GM18505 (cell line): ENCODE data around the gene DST.

ENCODE experiments used
- ATAC-seq: cut with Tn5 transposase; IDR thresholded peaks from one replicate; pipeline ENCODE4 v1.9.1; 2021; ENCODE audit not compliant: unreplicated experiment
- POLR2A ChIP-seq: IDR thresholded peaks from 4 replicates; pipeline ENCODE4 v1.6.1; 2011; ENCODE audit warnings: borderline replicate concordance; ENCODE audit not compliant: insufficient read depth, insufficient read length; ENCODE audit errors: extremely low read depth

Gene DST

DNA sequence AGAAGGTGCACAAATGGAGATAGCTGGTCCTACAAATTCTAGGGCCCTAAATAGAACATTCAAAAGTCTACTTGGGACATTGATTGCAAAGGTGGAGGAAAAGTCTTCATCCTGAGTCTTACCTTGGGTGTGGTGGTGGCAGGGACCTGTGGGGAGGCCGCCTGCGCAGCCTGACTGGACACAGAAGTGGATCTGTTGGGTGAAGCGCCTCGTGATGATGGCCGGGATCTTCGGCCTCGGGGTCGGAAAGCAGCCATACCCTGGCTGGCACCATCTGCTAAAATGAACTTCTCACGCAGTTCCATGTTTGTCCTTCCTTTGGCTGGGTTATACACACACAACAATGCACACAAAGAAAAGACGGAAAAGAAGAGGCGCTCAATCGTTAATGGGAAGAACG, 179.2 kb downstream of the DST start:
- ATAC-seq = no peak
- TF ChIP-seq POLR2A = no peak

DNA sequence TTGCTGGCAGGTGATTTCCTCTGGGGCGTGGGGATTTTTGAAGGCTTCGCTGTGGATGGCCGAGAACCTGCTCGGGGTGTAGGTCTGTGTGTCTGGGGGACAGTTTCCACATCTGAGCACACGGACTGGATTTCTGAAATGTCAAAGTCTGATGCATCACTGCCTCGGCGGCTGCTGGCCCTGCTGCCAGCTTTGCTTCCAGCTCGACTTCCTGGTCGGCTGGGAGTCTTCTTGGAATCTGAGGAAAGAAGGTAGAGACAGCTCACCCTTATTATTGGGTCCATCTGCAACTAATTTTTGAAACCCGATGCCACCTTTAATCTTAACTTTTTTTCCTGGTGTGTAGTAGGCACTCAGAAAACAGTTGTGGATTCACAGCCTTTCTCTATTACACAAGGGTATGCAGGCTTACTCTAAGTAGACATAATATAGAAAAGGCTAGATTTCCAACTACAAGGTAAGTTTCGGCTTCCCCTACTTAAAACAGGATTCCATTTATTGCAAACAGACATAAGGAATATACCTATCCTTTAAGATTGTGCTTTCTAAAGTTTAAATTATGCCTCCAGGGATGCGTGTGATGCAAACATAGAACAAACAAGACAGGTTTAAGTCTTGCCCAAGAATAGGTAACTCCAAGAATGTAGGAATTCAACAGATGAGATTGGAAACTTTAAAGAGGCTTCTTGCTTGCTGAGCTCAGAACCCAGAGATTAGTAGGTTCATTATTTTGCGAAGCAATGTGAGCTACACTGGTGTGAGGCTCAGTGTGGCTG, 183.5 kb downstream of the DST start:
- ATAC-seq = no peak
- no peak for TF ChIP-seq POLR2A

DNA sequence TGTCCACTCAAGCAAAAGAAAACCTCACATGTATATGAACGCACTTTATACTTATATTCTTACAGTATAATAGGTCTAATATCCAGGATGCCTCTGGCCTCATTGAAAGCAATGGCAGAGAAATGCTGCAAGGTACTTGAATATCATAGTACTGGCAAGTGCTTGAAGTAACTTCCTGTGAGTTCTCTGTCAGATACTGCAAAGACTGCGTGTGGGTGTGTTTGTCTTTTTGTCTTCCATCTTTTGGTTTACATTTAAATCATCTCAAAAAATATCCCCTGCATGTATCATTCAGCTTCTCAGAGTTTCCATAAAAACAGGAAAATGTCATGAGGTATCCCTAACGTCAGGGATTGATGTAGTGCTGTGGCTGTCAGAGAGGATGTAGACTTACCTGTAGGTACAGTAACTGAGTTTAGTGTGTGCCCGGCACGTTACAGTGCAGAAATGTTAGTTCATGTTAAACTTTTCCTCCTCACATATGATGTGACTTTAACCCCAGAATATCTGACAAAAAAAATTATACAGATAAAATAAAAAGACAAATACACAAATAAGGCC, 184.3 kb downstream of the DST start:
- no peak for TF ChIP-seq POLR2A
- ATAC-seq = no peak

DNA sequence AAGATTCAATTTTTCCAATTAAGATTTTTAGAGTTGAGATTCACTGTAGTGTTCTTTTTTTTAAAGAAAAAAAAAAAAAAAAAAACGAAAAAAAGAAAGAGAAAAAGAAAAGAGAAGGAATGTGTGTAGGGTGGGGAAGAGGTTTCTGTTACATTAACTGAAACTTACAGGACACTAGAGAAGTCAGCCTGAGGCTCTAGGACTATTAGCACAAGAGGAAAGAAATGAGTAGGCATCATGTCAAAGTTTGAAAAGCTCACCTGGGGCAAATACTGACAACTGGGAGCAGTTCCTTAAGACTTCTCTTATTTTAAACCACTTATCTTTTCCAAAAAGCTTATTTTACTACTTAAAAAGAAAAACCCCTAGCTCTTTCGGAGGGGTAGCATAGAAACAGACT, 185.9 kb downstream of the DST start:
- no peak for ATAC-seq
- TF ChIP-seq POLR2A = no peak

DNA sequence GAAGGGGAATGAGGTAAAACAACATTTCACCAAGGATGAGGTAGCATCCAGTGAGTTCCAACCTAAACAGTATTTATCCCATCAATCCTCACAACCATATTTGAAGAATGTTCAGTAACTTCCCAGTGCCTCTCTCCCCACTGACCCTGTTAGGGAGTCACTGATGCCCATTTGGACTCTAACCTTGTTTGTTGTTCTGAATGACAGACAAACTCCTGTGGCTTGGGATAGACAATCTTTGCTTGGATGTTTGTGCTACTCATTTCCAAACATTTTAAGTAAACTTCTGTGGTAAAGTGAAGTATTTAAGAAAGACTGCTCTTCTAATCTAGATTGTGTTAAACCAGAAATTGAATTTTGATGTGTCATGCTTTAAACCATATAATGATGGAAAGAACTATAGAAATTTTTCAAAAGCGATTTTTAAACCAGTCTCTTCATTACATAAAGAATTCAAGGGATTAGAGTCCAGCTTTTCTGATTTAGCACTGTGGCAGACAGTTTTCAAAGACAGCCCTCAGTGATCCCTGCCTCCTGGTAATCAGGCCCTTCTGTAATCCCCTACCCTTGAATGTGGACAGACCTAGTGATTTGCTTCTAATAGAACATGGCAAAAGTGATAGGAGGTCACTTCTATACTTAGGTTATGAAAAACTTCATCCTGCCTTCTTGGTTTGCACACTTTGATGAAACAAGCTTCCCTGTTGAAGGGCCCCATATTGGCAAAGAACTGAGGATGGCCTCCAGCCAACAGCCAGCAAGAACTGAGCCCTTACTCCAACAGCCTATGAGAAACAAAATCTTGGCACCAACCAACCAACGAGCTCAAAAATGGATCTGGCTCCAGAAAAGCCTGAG, 191.6 kb downstream of the DST start:
- ATAC-seq = no peak
- no peak for TF ChIP-seq POLR2A

DNA sequence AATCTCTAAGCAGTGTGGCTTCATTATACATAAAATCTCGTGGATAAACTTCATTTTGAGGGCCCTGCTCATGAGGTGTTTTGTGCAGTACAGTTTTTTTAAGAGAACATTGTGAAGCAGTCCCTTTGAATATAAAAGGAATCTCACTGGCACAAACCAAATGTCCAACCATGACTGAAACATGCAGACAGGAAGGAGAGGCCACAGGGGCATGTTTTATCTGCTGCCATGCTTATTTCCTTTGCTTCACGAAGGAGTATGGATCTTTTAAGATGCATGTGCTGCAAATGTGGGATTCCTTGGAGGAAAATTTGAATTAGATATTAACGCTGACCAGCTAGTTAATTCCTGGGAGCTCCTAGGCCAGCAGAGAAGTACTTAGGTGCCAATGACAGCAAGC, 192.3 kb downstream of the DST start:
- ATAC-seq = no peak
- TF ChIP-seq POLR2A = no peak

DNA sequence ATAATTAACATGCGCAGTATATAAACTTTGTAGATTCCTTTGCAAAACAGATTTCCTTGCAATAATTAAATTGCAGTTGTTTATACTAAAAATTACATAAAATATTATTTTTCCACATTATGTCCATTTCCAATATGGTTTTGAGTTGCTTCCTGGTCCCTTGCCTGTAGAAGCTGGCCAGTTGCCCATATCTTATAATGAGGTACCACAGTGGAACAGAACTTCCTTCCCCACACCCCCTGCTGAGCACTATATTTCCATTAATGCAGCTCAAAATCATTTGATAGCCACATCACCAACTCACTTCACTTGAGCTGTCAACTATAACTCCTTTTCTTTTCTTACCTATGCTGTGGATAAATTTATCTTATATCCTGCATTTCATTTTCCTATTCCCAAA, 194.6 kb downstream of the DST start:
- no peak for TF ChIP-seq POLR2A
- ATAC-seq = no peak

DNA sequence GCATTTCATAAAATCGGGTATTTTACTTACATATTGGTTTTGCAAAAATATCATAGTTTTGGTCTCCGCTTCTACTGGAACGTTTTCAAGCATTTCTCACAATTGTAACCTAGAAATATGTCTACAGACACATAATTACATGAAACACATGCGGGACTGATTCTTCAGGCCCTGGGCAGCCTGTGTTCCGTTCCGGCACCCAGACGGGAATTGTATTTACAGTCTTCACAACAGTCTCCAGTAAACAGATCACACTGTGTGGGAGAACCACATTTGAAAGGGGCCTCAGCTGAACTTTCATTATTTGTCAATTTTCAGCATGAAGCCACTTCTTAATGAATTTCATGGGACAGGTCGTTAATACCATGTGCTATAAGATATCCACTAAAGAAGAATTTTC, 196.9 kb downstream of the DST start:
- no peak for TF ChIP-seq POLR2A
- ATAC-seq = no peak

DNA sequence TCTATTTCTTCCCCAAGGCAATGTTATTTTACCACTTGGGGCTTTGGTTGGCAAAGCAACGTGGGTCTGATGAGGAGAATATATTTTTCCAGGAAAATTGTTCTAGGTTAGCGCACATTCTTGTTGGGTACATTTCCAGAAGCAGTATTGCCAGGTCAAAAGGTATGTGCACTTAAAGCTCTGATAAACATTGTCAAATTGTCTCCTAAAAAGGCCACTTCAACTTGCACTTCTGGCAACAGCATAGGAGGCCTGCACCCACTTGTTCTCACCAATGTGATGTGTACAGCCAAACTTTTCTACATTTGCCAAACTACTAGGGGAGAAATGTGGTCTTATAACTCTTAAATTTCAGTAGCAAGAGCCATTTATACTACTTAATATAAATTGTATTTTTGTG, 197.8 kb downstream of the DST start:
- no peak for TF ChIP-seq POLR2A

DNA sequence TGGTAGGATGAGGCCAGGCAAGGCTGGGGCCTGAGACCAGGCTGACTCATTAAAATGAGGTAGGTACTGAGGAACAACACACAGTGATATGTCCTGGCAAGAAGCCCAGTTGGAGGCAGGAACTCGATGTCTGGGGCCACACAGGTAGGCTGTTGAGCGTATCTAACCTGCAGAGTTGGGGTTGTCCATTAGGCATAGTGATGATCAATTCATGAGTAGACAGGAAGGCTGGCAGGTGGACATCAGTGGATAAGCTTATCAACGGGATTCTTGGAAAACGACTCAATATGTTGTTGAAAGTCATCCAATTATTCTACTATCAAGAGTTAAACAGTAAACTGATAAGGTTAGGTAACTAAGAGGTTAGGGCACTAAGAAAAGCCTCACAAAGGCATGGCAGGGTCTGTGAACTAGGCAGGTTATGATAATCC, 202.1 kb downstream of the DST start:
- no peak for ATAC-seq
- TF ChIP-seq POLR2A = no peak

More for the DNA sequence above, 197.8 kb downstream of the DST start:
- ATAC-seq = no peak

DNA sequence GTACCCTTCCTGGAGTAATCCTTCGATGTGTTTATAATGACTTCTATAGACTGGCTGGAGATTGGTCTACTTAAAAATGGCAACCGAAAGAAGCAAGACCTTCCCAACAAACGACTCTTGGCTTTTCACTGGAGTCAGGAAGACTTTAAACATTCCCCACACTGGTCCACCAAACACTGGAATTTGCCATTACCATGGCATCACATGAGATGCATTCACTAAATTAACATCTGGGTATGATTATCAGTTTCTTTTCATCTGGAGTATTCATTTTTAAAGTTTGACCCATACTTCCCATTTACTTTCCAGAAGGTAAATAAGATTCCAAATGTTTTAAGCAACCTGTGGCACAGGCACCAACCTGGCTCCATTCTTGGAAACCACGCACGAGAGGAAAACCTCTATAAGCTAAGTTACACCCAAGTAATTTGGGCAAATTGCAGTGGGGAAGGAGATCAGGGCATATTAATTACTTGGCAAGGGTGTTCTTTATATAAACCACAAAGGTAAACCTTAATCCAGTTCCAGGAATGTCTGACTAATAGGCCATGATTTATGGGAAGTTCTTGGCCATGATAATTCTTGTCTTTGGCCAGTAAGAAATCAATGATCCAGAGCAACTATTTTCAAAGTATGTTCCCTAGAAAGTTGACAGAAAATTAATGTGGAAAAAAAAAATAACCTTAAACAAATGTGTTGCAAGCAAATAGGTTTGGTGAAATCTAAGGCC, 205.4 kb downstream of the DST start:
- TF ChIP-seq POLR2A = no peak
- ATAC-seq = no peak

DNA sequence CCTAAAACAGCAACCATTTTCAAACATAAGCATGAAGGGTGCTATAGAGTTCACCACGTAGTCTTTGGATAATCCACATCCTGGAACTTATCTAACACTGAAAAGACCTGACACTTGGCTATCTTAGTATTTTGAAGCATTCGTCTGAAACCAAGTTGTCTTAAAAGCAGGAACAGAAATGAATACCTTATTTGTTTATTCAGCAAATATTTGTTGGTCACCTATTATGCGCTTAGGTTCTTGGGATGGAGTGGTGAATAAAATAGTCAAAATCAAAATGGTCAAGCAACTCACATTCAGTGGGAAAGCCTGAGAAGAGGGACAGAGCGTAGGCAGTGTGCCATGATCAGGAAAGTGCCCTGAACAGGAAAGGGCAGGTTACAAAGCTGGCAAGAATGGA, 206.9 kb downstream of the DST start:
- ATAC-seq = no peak

DNA sequence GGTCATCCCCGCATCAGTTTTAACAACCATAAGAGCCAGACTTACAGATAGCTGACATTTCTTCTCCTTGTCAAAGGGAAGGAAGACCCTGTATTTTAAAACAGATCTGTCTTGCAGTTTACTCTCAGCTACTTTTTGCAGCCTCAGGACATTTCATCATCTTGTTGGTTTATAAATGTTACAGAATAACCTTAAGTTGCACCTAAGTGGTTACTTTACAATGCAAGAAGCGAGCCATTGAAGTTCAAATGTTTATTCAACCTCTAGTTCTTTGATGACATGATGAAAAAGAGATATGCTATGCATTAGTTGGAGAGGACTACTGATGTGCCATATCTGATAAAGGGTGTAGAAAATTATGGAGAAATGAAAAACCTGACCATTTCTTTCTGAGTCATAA, 207.4 kb downstream of the DST start:
- TF ChIP-seq POLR2A = no peak
- ATAC-seq = no peak

More for the DNA sequence above, 206.9 kb downstream of the DST start:
- no peak for TF ChIP-seq POLR2A
